ENCODE results near the gene CYTL1.

Gene CYTL1

GRCh38 chr4:4980621-4981230 lies 38.5 kb downstream of the CYTL1 start:
- Histone ChIP-seq H3K27me3 (ENCODE audit: control insufficient read depth, insufficient read depth, low read length) (no peaks in the 10 kb centered on the region), H3K4me3 (ENCODE audit: low read length) (no peak overlapping the region), H3K9ac (ENCODE audit: low read length) (no peak overlapping the region), H3K36me3 (ENCODE audit: control insufficient read depth, insufficient read depth, low read length) (no peaks in the 10 kb centered on the region), H3K4me1 (ENCODE audit: control insufficient read depth, insufficient read depth, low read length) (no peaks in the 10 kb centered on the region), H3K9me3 (ENCODE audit: control insufficient read depth, low read length) (no peaks in the 10 kb centered on the region)

GRCh38 chr4:4979971-4980370 lies 39.3 kb downstream of the CYTL1 start:
- no peaks in the 10 kb centered on the region for H3K27me3 ChIP-seq (ENCODE audit: control insufficient read depth, insufficient read depth, low read length)
- no peaks in the 10 kb centered on the region for H3K4me1 ChIP-seq (ENCODE audit: control insufficient read depth, insufficient read depth, low read length)
- no peaks in the 10 kb centered on the region for H3K9me3 ChIP-seq (ENCODE audit: control insufficient read depth, low read length)
- no peaks in the 10 kb centered on the region for H3K36me3 ChIP-seq (ENCODE audit: control insufficient read depth, insufficient read depth, low read length)
- H3K4me3 ChIP-seq (ENCODE audit: low read length): no peak overlapping the region
- H3K9ac ChIP-seq (ENCODE audit: low read length): no peak overlapping the region

DNA sequence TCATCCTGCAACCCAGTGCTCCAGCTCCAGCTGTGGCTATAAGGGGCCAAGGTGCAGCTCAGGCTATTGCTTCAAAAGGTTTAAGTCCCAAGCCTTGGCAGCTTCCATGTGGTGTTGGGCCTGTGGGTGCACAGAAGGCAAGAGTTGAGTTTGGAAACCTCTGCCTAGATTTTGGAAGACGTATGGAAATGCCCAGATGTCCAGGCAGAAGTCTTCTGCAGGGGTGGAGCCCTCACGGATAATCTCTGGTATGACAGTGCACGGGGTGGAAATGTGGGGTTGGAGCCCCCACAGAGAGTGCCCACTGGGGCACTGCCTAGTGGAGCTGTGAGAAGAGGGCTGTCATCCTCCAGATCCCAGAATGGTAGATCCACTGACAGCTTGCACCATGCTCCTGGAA lies 44.5 kb downstream of the CYTL1 start:
- no peak overlapping the region for H3K4me3 ChIP-seq (ENCODE audit: low read length)
- H3K4me1 ChIP-seq (ENCODE audit: control insufficient read depth, insufficient read depth, low read length): no peaks in the 10 kb centered on the region
- no peaks in the 10 kb centered on the region for H3K9me3 ChIP-seq (ENCODE audit: control insufficient read depth, low read length)
- no peaks in the 10 kb centered on the region for H3K27me3 ChIP-seq (ENCODE audit: control insufficient read depth, insufficient read depth, low read length)
- H3K9ac ChIP-seq (ENCODE audit: low read length): no peak overlapping the region
- no peaks in the 10 kb centered on the region for H3K36me3 ChIP-seq (ENCODE audit: control insufficient read depth, insufficient read depth, low read length)

GRCh38 chr4:4971796-4972195 lies 47.5 kb downstream of the CYTL1 start:
- H3K9ac ChIP-seq (ENCODE audit: low read length): no peak overlapping the region
- peaks cover 6% of the 10 kb centered on the region for H3K4me1 ChIP-seq (ENCODE audit: control insufficient read depth, insufficient read depth, low read length)
- no peaks in the 10 kb centered on the region for H3K9me3 ChIP-seq (ENCODE audit: control insufficient read depth, low read length)
- H3K36me3 ChIP-seq (ENCODE audit: control insufficient read depth, insufficient read depth, low read length): no peaks in the 10 kb centered on the region
- no peak overlapping the region for H3K4me3 ChIP-seq (ENCODE audit: low read length)
- H3K27me3 ChIP-seq (ENCODE audit: control insufficient read depth, insufficient read depth, low read length): no peaks in the 10 kb centered on the region

GRCh38 chr4:4969298-4969697 lies 50.0 kb downstream of the CYTL1 start:
- Histone ChIP-seq H3K36me3 (ENCODE audit: control insufficient read depth, insufficient read depth, low read length) (no peaks in the 10 kb centered on the region), H3K27me3 (ENCODE audit: control insufficient read depth, insufficient read depth, low read length) (no peaks in the 10 kb centered on the region), H3K4me1 (ENCODE audit: control insufficient read depth, insufficient read depth, low read length) (peaks cover 6% of the 10 kb centered on the region), H3K4me3 (ENCODE audit: low read length) (no peak overlapping the region), H3K9ac (ENCODE audit: low read length) (no peak overlapping the region), H3K9me3 (ENCODE audit: control insufficient read depth, low read length) (no peaks in the 10 kb centered on the region)

- no peak overlapping the region for H3K4me3 ChIP-seq (ENCODE audit: low read length)
- H3K4me1 ChIP-seq (ENCODE audit: control insufficient read depth, insufficient read depth, low read length): peaks cover 6% of the 10 kb centered on the region
- no peaks in the 10 kb centered on the region for H3K9me3 ChIP-seq (ENCODE audit: control insufficient read depth, low read length)
- H3K36me3 ChIP-seq (ENCODE audit: control insufficient read depth, insufficient read depth, low read length): no peaks in the 10 kb centered on the region
- H3K9ac ChIP-seq (ENCODE audit: low read length): no peak overlapping the region
- H3K27me3 ChIP-seq (ENCODE audit: control insufficient read depth, insufficient read depth, low read length): no peaks in the 10 kb centered on the region
Observed at GRCh38 chr4:4968161-4968725, 51.0 kb downstream of the CYTL1 start.

Measured in mucosa of stomach (tissue), 1 donor.